NCI-H1694 treated with DMSO at 0.1 percent for 48 hours (cell line): ENCODE measurements around the gene NEK9.
"Not testable (repeated sequence)": the region's sequence is repeated elsewhere in the genome, so short reads cannot be mapped to it uniquely, and the experiment has no call there.

ENCODE experiments used
- DNase-seq: peaks from one replicate; lab custom pipeline; 2025; lab: John Stamatoyannopoulos, UW

The NEK9 gene

GRCh38 chr14:75107186-75107585 is 19.7 kb downstream of the NEK9 start:
- DNase-seq, result no peak

- no peak for DNase-seq
These were observed 25.4 kb downstream of the NEK9 start for GRCh38 chr14:75101491-75101890.

- DNase-seq, result no peak
These were observed 28.2 kb downstream of the NEK9 start for GRCh38 chr14:75098682-75099081.

GRCh38 chr14:75098212-75098611 is 28.6 kb downstream of the NEK9 start:
- DNase-seq, result no peak

GRCh38 chr14:75096959-75097358 is 29.9 kb downstream of the NEK9 start:
- no peak for DNase-seq

GRCh38 chr14:75095690-75096089 is 31.2 kb downstream of the NEK9 start:
- no peak for DNase-seq

- no peak for DNase-seq
These were observed 32.0 kb downstream of the NEK9 start for GRCh38 chr14:75094896-75095295.

GRCh38 chr14:75092698-75093097 is 34.1 kb downstream of the NEK9 start:
- no peak for DNase-seq

- DNase-seq, result no peak
These were observed 35.6 kb downstream of the NEK9 start for GRCh38 chr14:75091251-75091650.

GRCh38 chr14:75090353-75090752 is 36.5 kb downstream of the NEK9 start:
- no peak for DNase-seq

- peak; percentile 83 for DNase-seq
These were observed 38.1 kb downstream of the NEK9 start for GRCh38 chr14:75088566-75089373.

- no peak for DNase-seq
These were observed 38.7 kb downstream of the NEK9 start for GRCh38 chr14:75088153-75088552.

- DNase-seq, result no peak
These were observed 42.3 kb downstream of the NEK9 start for GRCh38 chr14:75084513-75084912.

GRCh38 chr14:75083271-75083670 is 43.6 kb downstream of the NEK9 start:
- no peak for DNase-seq

GRCh38 chr14:75081660-75082229 is 45.1 kb downstream of the NEK9 start:
- no peak for DNase-seq

GRCh38 chr14:75079521-75079920 is 47.3 kb downstream of the NEK9 start:
- DNase-seq, result no peak

GRCh38 chr14:75077794-75078193 is 49.1 kb downstream of the NEK9 start:
- no peak for DNase-seq

- DNase-seq, result no peak
These were observed 56.5 kb downstream of the NEK9 start for GRCh38 chr14:75070383-75070782.

- no peak for DNase-seq
These were observed 57.1 kb downstream of the NEK9 start for GRCh38 chr14:75069811-75070145.

- DNase-seq, result peak; percentile 81
These were observed 57.6 kb downstream of the NEK9 start, which contains the start of gene ZC2HC1C for GRCh38 chr14:75069121-75069810. TSS of gene ZC2HC1C (plus strand) at chr14:75069641. CDS start at chr14:75070574, 933 bp downstream.

- DNase-seq, result peak; percentile 73
These were observed 58.3 kb downstream of the NEK9 start for GRCh38 chr14:75068294-75069120.

GRCh38 chr14:75067765-75068164 is 59.1 kb downstream of the NEK9 start:
- DNase-seq, result not testable (repeated sequence)
